Activated effector memory CD4-positive, alpha-beta T cell treated with anti-CD3 and anti-CD28 coated beads, Interleukin-2, amount 50 U/mL, for 16 hours (primary cell): ENCODE data around the gene OOSP3.
"Not testable (repeated sequence)": the region's sequence is repeated elsewhere in the genome, so short reads cannot be mapped to it uniquely, and the experiment has no call there.

ENCODE experiments used
- DNase-seq: peaks from one replicate; pipeline ENCODE4 v3.0.0-alpha.2; 2020

The OOSP3 gene

GRCh38 chr11:59878575-59878974 lies at the start of gene OOSP3:
TSS of gene OOSP3 (plus strand) at chr11:59878782. CDS start at chr11:59878809, 27 bp downstream.
- DNase-seq = no peak

- no peak for DNase-seq
These were observed 49.2 kb upstream of the OOSP3 start for GRCh38 chr11:59829358-59829757.

- DNase-seq = no peak
These were observed 45.0 kb upstream of the OOSP3 start for GRCh38 chr11:59833602-59834001.

GRCh38 chr11:59839615-59840014 lies 39.0 kb upstream of the OOSP3 start:
- no peak for DNase-seq

GRCh38 chr11:59841514-59841913 lies 37.1 kb upstream of the OOSP3 start:
- DNase-seq = no peak

- no peak for DNase-seq
These were observed 36.3 kb upstream of the OOSP3 start for GRCh38 chr11:59842316-59842715.

- no peak for DNase-seq
These were observed 33.2 kb upstream of the OOSP3 start, which contains the start of gene CBLIF for GRCh38 chr11:59845399-59845798. TSS of gene CBLIF (minus strand) at chr11:59845499. CDS start at chr11:59845453, 46 bp downstream.

- no peak for DNase-seq
These were observed 32.0 kb upstream of the OOSP3 start for GRCh38 chr11:59846556-59846955.

GRCh38 chr11:59847626-59848025 lies 31.0 kb upstream of the OOSP3 start:
- DNase-seq = no peak

GRCh38 chr11:59848439-59848838 lies 30.1 kb upstream of the OOSP3 start:
- not testable (repeated sequence) for DNase-seq

- no peak for DNase-seq
These were observed 29.5 kb upstream of the OOSP3 start for GRCh38 chr11:59849129-59849528.

- not testable (repeated sequence) for DNase-seq
These were observed 29.0 kb upstream of the OOSP3 start for GRCh38 chr11:59849551-59849950.

- DNase-seq = not testable (repeated sequence)
These were observed 27.2 kb upstream of the OOSP3 start for GRCh38 chr11:59851416-59851815.

GRCh38 chr11:59854871-59855270 lies 23.7 kb upstream of the OOSP3 start:
- no peak for DNase-seq

- DNase-seq = no peak
These were observed 20.8 kb upstream of the OOSP3 start for GRCh38 chr11:59857439-59858434.

GRCh38 chr11:59859673-59860072 lies 18.9 kb upstream of the OOSP3 start:
- DNase-seq = no peak

- DNase-seq = no peak
These were observed 16.3 kb upstream of the OOSP3 start for GRCh38 chr11:59862252-59862651.

- DNase-seq = no peak
These were observed 13.6 kb upstream of the OOSP3 start for GRCh38 chr11:59865031-59865430.

GRCh38 chr11:59866397-59866796 lies 12.2 kb upstream of the OOSP3 start, which contains the start of gene TCN1:
TSS of gene TCN1 (minus strand) at chr11:59866487. CDS start at chr11:59866470, 17 bp downstream.
- DNase-seq = no peak

GRCh38 chr11:59866836-59867235 lies 11.7 kb upstream of the OOSP3 start:
- no peak for DNase-seq

GRCh38 chr11:59867946-59868345 lies 10.6 kb upstream of the OOSP3 start:
- no peak for DNase-seq

- no peak for DNase-seq
These were observed 6.5 kb upstream of the OOSP3 start for GRCh38 chr11:59872076-59872475.

- DNase-seq = no peak
These were observed 2.6 kb upstream of the OOSP3 start for GRCh38 chr11:59875856-59876519.

- no peak for DNase-seq
These were observed 1.3 kb upstream of the OOSP3 start for GRCh38 chr11:59877325-59877724.
